OCI-M2 (cell line): ENCODE results near the gene UBE2QL1.

ENCODE experiments used
- DNase-seq: peaks from one replicate; lab custom pipeline; 2025; ENCODE audit not compliant: unreplicated experiment; lab: John Stamatoyannopoulos, UW

Gene UBE2QL1

GRCh38 chr5:6473284-6473683 lies 24.6 kb downstream of the UBE2QL1 start:
- no peak for DNase-seq

- no peak for DNase-seq
These were observed 27.1 kb downstream of the UBE2QL1 start for GRCh38 chr5:6475626-6476312.

GRCh38 chr5:6476313-6476661 lies 27.6 kb downstream of the UBE2QL1 start:
- DNase-seq: no peak

DNA sequence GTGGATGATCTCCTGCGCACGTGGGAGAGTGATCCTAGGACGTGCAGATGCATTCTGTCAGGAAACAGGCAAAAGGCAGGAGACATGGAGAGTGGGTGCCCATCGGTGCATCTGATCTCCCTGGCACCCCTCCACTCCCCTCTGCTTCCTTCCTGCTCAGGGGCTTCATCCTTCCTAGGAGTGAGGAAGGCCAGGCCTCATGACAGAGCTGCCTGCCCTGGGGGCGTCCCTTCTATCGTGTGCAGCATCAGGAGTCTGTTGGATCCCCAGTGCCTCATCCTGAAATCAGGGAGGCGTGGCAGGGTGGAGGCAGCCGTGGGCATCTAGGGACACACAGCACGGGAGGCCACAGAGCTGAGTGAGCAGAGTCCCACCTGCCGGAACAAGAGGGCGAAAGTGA lies 30.1 kb downstream of the UBE2QL1 start:
- no peak for DNase-seq

- no peak for DNase-seq
These were observed 31.7 kb downstream of the UBE2QL1 start for GRCh38 chr5:6480133-6481051.

GRCh38 chr5:6482735-6483134 lies 34.1 kb downstream of the UBE2QL1 start:
- DNase-seq: no peak

- no peak for DNase-seq
These were observed 35.3 kb downstream of the UBE2QL1 start for GRCh38 chr5:6483880-6484382.

DNA sequence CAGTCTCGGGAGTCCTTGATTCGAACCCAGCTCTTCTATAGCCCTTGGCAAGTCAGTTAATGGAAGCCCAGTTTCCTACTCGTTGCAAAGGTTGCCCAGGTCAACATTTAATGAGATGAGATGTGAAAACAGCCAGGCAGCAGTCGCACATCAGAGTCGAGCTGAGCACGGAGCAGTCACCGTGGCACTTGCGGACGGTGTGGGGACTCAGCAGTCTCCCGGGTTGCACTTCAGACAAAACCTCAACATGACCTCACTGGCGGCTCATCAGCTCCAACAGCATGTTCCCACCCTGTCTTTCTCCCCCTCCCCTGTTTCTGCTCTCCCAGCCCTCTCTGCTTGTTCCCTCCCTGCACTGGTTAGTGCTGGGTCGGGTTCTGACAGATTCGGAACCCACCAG lies 35.8 kb downstream of the UBE2QL1 start:
- DNase-seq: no peak

DNA sequence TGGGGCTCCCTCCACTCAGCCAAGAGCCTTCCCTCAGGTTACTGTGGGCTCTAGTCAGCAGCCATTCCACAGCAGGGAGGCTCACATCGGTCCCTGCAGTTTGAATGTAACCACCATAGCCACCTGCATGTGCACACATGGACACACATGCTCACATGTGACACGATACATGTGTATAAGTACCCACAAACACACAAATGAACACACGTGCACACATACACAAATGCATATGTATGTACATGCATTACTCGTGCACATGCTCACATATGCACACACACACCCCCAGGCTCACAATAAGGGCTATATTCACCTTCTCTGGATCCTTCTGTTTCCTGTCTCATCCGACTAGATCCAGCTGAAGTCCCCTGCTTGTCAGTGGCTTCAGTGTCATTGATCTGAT lies 36.2 kb downstream of the UBE2QL1 start:
- DNase-seq: no peak

GRCh38 chr5:6485441-6485840 lies 36.8 kb downstream of the UBE2QL1 start:
- no peak for DNase-seq

DNA sequence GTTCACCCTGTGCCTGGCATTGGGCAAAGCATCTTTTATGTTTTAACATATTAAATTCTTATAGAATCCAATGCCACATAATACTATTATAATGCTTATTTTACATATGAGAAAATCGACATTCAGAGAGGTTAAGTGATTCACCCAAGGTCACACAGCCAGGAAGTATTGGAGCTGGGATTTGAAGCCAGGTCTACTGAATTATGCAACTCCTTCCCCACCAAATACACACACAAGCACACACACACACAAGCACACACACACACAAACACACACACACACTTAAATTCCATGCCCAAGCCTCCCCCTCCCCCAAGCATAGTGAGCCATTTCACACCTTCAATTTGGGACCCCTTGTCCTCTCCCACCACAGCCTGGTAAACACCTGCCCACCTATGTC lies 37.4 kb downstream of the UBE2QL1 start:
- no peak for DNase-seq

- no peak for DNase-seq
These were observed 38.4 kb downstream of the UBE2QL1 start for GRCh38 chr5:6487081-6487480.

DNA sequence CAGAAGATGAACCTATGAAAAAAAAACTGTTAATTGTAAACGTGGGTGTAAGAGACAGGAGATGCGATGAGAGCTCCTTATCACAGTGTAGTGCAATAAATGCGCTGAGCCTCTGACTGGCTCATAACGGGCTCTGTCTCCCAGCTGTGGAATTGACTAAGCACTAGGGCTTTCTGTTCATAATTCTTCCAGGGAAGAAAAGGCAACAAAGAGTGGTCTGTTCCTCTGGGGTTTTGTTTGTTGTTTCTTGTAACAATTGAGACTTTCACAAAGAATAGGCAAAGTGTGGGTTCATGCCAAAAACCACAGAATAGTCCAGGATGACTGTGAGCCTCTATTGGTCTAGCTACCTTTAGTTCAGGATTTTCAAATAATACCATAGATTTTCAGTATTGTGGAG lies 39.4 kb downstream of the UBE2QL1 start:
- DNase-seq: no peak

GRCh38 chr5:6489643-6490185 lies 41.1 kb downstream of the UBE2QL1 start:
- no peak for DNase-seq

DNA sequence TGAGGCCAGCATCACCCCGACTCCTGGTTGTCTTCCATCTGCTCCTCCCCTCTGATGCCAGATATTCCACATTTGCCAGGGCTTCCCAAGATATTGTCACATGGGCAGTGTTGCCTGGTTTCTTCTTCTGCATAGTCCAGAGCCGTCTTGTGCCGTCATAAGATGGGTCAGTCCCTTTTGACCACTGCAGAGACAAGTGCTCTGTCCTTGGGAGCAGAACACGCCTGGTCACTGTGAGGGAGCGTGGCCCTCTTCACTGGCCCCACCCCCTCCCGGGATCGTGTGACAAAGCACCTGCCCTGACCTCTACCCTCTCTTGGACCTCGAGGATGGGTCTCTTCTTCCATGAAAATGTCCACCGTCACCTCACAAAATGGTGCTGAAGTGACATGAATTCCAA lies 41.6 kb downstream of the UBE2QL1 start:
- DNase-seq: no peak

- DNase-seq: no peak
These were observed 42.0 kb downstream of the UBE2QL1 start for GRCh38 chr5:6490693-6491092.

DNA sequence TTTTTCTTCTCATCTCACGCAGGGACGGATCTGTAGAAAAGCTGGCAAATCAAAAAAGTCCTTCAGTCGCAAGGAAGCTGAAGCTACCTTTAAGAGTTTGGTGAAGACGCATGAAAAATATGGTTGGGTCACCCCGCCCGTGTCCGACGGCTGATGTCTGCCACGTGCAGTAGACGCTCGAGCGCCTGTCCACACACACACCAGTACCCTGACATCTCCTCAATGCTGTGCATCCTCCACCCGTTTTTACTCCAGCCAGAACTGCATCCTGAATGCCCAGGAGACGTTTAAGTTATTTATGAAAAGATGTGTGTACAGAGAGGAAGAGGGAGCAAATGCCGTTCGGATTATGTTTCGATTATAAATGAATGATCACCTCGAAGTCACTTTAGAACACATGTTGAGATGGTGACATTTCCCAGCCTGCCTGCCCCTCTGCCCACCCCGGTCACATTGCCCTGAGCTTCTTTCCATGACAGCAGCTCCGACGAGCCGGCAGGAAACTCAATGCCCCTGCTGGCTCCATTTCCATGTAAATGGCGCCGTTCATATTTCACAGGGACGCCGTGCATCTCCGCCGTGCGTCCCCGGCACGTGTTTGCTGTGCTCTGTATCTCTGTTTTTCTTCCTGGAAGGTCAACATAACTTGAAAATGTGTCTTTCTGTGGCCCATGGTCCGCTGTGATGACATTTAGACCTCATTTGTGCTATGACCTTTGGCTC lies 42.7 kb downstream of the UBE2QL1 start:
- DNase-seq: no peak

- no peak for DNase-seq
These were observed 43.2 kb downstream of the UBE2QL1 start for GRCh38 chr5:6491919-6492290.

GRCh38 chr5:6492934-6493333 lies 44.3 kb downstream of the UBE2QL1 start:
- no peak for DNase-seq

GRCh38 chr5:6493681-6494454 lies 45.2 kb downstream of the UBE2QL1 start:
- no peak for DNase-seq

GRCh38 chr5:6494939-6495338 lies 46.3 kb downstream of the UBE2QL1 start:
- no peak for DNase-seq
